Cerebellar cortex (tissue), 1 donor: ENCODE data around the gene CITED2.
"Not testable (repeated sequence)": the region's sequence is repeated elsewhere in the genome, so short reads cannot be mapped to it uniquely, and the experiment has no call there.

Source experiments
- DNase-seq: peaks from one replicate; pipeline ENCODE4 v3.0.0-alpha.2; 2015; ENCODE audit warnings: low spot score

The CITED2 gene

DNA sequence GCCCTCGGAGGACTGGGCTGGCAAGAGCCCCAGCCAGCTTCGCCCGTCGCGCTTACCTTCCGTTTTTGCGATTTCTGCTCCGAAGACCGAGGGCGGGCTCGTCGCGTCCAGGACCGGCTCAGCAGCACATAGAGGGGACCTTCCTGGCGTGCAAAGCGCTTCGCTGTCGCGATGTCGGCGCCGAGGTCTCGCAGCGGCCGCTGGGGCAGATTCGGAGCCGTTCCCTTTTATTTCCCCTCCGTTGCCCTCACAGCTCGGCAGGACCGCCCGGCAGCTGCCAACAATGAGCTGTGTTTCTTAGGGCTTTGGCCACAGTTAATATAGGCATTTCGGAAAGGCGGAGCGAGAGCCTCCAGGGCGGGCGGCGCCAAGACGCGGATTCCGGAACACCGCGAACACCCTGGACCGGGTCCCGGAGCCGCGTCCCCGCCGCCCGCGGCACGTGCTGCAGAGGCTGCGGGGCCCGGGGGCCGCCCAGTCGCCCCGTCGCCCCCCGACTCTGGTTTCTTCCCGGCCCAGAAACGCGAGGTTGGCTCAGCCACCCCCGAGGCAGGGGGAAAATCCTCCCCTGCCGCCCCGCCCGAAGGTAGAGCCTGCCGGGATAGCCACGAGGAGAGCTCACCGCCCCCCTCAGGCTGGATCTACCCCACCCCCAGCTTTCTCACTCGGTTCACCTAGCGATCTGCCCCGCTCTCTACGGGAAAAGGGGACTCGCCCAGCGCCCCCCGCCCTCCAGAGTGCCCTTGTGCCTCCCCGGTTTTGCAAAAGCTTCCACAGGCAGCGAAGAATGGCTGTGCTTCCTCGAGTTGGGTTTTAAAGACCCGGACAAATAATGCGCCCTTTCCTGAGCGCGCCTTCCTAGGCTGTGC is at the start of gene CITED2:
Gene CITED2, minus strand, starts transcription at position 292 of the 869 bp plus-strand sequence. CDS start 704 bp downstream, outside the sequence.
- DNase-seq: peak; percentile 95

DNA sequence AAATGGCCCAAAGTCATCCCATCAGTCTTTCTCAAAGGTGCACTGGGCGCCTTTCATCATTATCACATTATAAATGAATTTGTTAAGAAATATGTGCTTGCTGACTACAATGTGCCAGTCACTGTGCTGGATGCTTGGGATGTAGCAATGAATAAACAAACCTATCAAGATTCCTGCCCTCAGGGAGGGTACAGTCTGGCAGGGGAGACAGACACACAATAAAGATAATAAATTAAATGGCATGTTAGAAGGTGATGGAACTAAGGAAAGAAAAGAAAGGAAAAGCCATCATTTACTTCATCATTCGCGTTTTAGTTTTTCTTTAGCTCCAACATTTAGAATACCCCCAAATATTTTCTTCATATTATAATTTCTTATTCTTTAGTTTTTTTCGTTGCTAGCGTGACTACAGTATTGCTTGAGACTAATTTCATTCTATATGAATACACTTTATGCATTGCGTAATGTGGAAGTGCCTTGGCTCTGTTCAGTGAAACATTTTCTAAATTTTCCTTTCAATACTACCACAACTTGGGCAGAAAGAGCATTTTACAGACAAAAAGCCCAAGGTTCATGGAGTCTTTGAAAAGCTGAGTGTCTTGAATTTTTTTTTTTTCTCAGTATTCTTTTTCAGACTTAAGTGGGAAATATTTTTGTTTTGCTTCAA is 48.7 kb upstream of the CITED2 start:
- DNase-seq: no peak

- DNase-seq: no peak
These were observed 47.9 kb upstream of the CITED2 start for GRCh38 chr6:139422105-139423036.

GRCh38 chr6:139418481-139419132 is 44.2 kb upstream of the CITED2 start:
- DNase-seq: no peak

GRCh38 chr6:139416146-139416545 is 41.7 kb upstream of the CITED2 start:
- no peak for DNase-seq

- DNase-seq: no peak
These were observed 40.9 kb upstream of the CITED2 start for GRCh38 chr6:139415365-139415764.

DNA sequence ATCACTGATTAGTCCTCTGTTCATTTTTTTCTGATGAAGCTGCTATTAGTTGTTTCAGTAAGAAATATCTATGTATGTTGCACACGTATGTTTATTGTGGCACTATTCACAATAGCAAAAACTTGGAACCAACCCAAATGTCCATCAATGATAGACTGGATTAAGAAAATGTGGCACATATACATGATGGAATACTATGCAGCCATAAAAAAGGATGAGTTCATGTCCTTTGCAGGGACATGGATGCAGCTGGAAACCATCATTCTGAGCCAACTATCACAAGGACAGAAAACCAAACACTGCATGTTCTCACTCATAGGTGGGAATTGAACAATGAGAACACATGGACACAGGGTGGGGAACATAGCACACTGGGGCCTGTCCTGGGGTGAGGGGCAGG is 37.7 kb upstream of the CITED2 start:
- DNase-seq: not testable (repeated sequence)

GRCh38 chr6:139409026-139409425 is 34.6 kb upstream of the CITED2 start:
- DNase-seq: no peak

DNA sequence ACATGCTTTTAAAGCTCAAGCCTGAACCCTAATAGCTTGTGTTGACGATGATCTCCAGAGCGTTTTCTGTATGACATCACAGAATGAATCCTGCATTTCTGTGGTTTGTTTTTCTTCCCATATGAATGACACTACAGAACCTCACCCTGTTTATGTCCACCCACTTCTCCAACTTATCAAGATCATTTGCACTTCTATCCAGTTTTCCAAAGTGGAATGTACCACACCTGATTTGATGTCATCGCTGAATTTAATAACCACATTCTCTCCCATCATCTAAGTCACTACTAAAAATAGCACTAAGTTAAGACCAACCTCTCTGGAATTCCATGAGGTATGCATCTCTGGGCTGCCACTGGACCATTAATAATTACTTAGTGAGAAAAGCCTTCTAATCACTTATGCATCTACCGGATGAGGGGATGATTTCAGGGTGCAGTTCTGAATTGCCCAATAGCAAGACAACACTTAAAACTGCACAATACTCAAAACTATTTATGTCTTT is 33.3 kb upstream of the CITED2 start:
- no peak for DNase-seq

GRCh38 chr6:139406577-139407343 is 32.3 kb upstream of the CITED2 start:
- no peak for DNase-seq

GRCh38 chr6:139402876-139403386 is 28.5 kb upstream of the CITED2 start:
- no peak for DNase-seq

DNA sequence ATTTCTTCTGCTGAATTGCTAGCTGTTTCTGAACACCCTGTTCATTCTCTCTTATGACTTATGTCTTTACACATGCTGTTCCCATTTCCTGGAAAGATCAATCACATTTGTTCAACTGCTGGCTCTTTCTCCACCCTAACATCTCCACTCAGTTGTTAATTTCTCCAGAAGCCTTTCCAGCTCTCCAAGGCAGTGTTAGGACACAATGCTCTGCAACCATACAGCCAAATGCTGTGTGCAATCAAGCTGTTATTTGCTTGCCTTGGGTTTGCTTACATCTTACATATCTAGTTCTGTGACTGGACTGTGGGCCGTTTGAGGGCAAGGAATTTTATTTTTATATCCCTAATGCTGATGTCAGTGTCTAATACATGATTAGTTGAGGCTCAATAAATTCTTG is 24.2 kb upstream of the CITED2 start:
- DNase-seq: no peak

GRCh38 chr6:139395891-139396301 is 21.4 kb upstream of the CITED2 start:
- no peak for DNase-seq

DNA sequence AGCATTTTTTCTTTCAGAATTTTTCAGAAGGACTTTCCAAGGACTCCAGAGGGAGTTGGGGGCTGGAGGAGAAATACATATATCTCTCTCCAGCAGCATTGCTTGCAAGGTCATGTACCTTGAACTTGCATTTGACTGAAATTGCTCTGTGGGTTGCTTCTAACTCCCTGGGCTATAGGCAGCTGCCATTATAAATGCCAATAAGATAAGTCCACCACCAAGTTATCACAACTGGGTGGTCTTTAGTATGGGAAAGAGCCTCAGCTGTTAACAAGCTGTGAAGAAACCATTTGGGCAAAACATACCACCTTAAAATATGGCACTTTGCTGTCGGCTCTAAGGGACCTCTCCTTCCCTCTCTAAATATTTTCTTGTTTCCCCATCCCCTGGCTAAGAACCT is 20.9 kb upstream of the CITED2 start:
- DNase-seq: no peak

GRCh38 chr6:139394027-139394649 is 19.7 kb upstream of the CITED2 start:
- DNase-seq: no peak

- DNase-seq: no peak
These were observed 18.3 kb upstream of the CITED2 start for GRCh38 chr6:139392794-139393193.

GRCh38 chr6:139391709-139392108 is 17.3 kb upstream of the CITED2 start:
- DNase-seq: no peak

DNA sequence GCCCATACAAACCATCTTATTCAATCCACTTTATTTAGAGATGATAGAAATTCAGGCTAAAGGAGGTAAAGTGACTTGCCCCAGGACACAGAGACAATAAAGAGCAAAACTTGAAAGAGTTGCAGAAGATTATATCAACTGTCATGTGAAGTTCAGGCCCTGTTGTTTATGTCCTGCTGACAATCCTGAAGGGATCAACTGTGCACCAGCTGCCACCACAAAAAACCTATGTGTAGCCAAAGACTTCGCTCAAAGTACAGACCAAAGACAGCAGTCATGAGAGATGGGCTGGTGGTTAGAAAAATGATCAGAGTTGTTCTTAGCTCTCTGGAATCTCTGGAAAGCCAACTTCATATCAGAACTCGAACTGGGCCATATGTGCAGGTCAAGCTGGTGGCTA is 16.0 kb upstream of the CITED2 start:
- DNase-seq: no peak

DNA sequence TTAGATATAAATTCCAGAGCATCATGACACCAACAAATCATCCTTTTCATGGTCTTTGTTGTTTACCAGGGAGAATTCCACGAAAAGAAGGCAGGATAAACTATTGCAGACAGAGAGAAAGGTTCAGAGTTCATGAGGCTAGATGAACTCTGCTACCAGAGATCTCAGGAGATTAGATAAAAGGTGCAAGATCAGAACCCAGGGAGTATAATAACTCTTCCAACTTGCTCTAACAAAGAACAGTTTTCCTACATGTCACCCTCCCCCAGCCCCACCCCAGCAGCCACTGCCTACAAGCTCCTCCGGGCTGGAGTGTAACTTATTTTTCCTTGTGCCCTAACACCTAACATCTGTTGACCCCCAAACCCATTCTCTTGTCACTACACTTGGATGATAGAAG is 13.9 kb upstream of the CITED2 start:
- no peak for DNase-seq

- no peak for DNase-seq
These were observed 12.0 kb upstream of the CITED2 start for GRCh38 chr6:139386404-139386803.
